HL-60/S4 (cell line): Measurements from ENCODE around the gene CD2AP.
"Not testable (repeated sequence)": the region's sequence is repeated elsewhere in the genome, so short reads cannot be mapped to it uniquely, and the experiment has no call there.

Experiments used
- in situ Hi-C: fragments of 300-500 bp; cut with MboI; formaldehyde crosslinking; loops from 2 replicates; pipeline ENCODE4 v1.14.3; 2022; ENCODE audit warnings: low sequenced_read_pairs

The CD2AP gene

DNA sequence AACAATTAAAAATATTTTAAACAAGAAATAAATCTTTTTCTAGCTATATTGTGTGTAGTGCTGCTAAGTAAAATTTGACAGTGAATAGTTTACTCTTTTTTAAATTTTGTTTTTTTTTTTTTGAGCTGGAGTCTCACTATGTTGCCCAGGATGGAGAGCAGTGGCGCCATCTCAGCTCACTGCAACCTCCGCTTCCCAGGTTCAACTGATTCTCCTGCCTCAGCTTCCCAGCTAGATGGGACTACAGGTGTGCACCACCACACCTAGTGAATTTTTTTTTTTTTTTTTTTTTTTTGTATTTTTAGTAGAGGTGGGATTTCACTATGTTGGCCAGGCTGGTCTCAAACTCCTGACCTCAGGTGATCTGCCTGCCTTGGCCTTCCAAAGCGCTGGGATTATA is 75.7 kb downstream of the CD2AP start:
- in situ Hi-C loops, result not testable (repeated sequence)

DNA sequence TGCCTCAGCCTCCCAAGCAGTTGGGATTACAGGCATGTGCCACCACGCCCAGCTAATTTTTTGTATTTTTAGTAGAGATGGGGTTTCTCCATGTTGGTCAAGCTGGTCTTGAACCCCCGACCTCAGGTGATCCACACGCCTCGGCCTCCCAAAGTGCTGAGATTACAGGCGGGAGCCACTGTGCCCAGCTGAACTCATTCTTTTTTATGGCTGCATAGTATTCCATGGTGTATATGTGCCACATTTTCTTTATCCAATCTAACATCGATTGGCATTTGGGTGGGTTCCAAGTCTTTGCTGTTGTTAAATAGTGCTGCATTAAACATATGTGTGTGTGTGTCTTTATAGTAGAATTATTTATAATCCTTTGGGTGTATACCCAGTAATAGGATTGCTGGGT is 78.9 kb downstream of the CD2AP start:
- in situ Hi-C loops, result not testable (repeated sequence)

DNA sequence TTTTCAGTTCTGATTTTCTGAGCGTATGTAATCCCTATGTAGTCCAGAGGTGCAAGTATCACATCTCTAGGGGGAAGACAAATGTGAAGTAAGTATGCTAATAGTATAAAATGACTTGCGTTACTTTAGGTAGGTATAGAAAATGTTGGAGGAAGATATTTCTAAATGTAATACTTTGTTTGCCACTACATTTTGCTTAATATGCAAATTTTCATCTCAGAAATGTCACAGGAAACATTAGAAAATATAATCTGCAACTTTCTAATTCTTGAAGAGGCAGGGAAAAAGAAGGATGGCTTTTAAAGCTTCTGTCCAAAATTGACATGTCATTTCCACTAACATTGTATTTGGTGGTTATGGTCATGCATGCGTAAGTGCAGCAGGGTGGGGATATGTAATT is 85.6 kb downstream of the CD2AP start:
- in situ Hi-C loops, result no loop called here

DNA sequence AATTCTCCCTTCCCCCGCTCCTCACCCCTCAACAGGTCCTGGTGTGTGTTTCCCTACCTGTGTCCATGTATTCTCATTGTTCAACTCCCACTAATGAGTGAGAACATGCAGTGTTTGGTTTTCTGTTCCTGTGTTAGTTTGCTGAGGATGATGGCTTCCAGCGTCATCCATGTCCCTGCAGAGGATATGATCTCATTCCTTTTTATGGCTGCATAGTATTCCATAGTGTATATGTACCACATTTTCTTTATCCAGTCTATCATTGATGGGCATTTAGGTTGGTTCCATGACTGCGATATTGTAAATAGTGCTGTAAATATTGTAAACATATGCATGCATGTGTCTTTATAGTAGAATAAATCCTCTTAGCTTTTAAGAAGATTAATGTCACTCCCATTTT is 89.0 kb downstream of the CD2AP start:
- in situ Hi-C loops, result not testable (repeated sequence)

DNA sequence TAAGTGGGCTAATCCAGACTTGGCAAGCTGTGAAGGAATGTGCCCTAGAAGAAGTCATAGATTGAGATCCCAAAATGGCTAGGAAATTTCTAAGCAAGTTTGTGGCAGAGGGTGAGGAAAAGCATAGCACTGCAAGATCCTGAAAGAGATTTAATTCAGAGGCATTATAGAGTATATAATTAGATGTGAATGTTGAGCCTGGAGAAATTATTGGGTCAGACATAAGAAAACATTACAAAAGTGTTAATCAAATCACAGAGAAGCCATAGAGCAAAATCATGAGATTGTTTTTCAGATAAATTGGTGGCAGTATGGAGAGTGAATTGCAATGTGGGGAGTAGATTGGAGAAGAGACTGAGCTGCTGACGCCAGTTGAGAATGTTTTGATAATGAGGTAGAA is 90.0 kb downstream of the CD2AP start:
- in situ Hi-C loops, result no loop called here

DNA sequence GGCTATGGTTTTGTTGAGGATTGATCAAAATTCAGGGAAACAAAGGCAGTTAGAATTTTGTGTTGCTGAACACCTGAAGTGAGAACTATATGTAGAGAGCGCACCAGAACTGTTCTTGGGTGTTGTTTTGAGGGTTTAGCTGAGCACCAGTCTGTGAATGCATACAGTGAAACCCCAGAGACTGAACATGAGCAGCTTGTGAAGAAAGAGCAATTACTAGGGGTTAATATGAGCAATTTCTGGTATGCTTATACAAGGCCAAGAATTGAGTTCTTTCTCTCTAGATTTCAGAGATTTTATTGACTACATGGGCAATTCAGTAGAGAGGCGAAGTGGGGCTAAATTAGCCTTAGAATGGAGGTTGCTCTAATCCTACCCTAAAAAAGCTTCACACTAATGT is 93.9 kb downstream of the CD2AP start:
- in situ Hi-C loops, result no loop called here

DNA sequence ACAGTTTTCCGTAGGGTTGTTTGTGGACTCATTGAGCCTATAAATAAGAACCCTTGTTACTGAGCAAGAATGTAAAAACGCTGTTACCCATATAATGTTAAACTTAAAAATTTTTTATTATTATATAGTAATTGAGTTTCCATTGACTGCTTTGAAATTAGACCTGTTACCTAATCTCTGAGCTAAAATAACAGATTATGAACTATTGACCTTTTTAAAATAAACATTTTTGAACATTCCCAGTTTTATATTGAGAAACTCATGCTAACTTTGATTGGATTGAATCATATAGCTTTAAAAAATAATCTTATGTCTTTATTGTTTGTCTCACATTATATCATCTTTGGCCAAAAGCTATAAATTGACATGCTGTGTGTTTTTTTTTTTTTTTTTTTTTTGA is 95.5 kb downstream of the CD2AP start:
- in situ Hi-C loops, result no loop called here

DNA sequence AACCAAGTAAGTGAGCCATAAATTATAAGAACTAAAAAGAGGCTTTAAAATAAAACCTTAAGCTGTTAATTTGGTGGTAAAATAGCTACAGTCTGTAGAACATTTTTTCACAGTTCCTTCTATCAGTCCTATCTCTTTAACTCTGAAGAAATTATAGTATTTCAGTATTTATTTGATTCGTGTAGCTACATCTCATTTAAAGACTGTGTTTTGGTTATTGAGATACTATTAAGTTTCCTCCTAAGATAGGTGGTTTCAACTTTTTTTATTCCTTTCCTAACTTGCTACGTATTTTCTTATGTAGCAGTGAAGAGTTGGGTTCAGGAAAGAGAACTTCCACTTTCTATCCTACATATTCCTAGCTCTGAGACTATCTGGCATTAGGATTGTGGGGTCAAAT is 97.2 kb downstream of the CD2AP start:
- in situ Hi-C loops, result no loop called here

DNA sequence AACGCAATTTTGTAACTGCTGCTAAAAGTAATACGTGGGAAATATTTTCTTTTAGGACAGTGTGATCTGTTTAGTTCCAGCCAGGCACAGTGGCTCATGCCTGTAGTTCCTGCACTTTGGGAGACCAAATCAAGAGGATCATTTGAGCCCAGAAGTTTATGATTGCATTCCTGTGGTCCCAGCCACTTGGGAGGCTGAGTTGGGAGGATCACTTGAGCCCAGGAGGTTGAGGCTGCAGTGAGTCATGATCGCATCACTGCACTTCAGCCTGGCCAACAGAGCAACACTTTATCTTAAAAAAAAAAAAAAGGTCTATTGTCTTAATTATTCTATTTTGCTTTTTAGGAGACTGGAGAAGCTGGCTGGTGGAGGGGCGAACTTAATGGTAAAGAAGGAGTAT is 101.5 kb downstream of the CD2AP start:
- in situ Hi-C loops, result no loop called here

DNA sequence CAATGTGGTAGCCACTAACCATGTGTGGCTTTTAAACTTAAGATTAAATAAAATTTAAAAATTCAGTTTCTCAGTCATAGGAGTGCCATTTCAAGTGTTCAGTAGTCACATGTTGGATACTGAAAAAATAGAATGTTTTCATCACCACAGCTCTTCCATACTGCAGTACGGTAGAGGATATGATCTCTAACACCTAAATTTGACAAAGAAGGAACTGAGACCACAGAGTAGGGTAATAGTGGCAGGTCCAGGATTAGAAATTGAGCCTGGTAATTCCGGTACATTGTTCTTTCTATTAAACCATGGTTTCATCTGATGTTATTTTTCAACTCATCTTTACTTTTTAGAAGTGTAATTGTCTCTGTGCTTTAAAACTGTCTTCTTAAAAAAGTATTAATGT is 104.0 kb downstream of the CD2AP start:
- in situ Hi-C loops, result no loop called here

DNA sequence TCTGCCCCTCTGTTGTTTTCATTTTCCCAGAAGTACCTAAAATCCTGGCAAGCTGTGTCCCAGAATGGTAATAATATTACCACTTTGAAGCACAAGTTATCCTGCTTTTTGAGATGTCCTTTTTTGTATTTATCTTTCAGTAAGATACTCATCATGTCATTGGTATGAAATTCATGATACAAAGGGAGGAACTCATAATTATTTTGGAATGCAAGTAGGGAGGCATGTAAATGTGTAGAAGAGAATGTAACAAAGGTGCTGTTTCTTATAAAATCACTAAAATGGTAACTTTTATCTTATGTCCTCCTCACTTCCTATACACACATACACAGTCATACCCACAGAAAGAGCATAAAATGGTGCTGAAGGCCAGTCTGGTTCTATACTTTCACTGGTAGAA is 109.9 kb downstream of the CD2AP start:
- in situ Hi-C loops, result no loop called here

DNA sequence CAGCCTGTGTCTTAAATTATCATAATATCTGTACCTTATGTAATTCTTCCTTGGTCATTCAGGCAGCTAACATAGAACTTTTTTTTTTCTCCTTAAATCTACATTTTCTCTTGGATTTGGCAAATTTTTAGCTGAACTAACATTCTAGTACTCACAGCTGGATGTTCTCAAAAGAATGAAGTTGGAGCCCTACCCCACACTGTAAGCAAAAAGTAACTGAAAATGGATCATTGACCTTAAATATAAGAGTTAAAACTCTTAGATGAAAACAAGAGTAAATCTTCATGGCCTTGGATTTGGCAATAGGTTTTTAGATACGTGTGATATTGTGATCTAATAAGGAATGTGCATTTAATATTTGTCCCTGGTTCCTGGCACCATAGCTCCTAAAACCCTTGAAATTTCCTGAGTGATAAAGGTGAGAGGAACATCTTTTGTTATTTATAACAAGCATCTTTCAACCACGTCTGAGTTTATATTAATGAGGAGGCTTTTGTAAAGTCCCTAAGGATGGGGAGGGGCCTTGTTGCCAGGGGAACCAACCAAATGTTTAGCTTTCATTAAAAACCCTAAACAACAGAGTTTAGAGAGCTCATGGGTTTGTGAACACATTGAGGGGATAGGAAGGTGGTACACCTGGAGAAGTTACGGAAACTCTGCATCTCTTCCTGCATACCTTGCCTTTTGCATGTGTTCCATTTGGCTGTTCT is 114.7 kb downstream of the CD2AP start:
- in situ Hi-C loops, result no loop called here

DNA sequence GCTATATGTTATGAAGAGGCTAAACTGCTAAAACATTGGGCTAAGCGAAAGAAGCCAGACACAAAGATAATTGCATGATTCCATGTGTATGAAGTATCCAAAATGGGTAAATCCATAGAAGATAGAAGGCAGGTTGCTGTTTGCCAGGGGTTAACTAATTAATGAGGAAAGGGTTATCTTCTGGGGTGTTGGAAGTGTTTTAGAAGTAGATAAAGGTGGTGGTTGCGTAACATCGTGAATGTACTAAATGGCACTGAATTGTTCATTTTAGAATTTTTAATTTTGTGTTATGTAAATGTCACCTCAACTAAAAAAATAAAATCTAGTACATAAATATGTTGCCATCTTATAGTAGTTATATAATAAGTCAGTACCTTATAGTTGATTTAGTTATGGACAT is 116.4 kb downstream of the CD2AP start:
- in situ Hi-C loops, result no loop called here

DNA sequence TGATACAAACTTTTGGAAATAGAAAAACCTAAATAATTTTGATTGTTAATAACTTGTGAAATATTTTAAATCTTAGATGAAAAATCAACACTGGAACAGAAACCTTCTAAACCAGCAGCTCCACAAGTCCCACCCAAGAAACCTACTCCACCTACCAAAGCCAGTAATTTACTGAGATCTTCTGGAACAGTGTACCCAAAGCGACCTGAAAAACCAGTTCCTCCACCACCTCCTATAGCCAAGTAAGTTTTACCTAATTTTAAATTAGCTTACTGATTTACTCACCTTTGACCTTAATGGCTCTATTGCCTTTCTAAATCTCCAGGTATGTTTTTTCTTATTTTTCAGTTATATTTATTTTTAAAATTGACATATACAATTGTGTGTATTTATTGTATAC is 118.2 kb downstream of the CD2AP start:
- in situ Hi-C loops, result no loop called here

DNA sequence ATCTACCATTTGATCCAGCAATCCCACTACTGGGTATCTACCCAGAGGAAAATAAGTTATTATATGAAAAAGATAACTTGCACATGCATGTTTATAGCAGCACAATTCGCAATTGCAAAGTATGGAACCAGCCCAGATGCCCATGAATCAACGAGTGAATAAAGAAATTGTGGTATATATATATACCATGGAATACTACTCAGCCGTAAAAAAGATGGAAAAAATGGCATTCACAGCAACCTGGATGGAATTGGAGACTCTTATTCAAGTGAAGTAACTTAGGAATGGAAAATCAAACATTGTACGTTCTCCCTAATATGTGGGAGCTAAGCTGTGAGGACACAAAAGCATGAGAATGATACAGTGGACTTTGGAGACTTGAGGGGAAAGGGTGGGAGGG is 120.8 kb downstream of the CD2AP start:
- in situ Hi-C loops, result no loop called here

DNA sequence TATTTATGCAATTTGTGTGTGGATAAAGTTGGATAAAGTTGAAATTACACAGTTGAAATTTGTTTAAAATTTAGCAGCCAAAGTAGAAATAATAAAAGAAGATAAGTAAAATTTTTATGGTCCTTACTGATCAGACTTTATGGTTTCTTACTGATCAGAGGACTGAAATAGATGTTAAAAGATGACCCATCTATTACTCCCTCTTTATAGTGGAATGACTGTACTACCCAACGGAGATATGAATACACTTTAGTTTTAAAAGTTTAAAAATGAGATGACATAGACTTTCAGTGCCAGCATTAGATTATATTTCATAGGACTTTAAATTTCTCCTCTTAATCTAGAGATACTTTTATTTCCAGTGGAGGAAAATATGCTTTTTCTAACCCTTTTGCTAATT is 121.9 kb downstream of the CD2AP start:
- in situ Hi-C loops, result no loop called here

DNA sequence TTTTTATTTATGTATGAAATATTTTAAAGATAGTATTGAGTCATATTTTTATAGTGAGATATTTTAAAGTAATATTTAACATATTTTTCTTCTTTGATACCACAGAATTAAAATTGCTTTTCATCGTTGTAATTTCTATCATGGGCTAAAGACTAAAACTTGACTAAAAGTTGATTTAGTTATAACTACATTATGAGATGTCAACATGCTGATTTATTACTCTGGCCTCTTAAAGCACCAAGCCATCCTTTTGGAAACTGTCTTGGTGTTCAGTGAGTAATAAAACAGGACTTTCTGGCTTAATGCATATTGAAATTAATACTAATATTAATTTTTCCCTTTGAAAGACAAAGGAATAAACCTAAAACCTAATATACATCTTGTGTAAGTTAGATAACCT is 125.6 kb downstream of the CD2AP start:
- in situ Hi-C loops, result no loop called here

DNA sequence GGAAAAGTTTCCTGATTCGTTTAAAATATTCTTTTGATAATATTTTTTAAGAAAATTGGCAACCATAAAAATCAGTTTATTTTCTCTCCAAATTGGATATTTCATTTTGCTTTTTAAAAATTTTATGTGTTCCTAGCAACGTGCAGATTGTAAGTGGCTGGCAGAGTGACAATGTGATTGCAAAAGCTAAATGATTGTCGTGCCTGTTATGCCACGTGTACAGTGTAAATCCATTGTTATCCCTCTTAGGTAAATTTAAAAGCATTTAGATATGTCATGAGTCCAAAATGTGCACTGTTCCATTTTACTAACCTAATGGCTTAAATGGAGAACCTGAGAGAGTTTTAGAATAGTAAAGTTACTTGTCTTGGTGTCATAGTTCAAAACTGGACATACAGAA is 126.4 kb downstream of the CD2AP start:
- in situ Hi-C loops, result no loop called here

DNA sequence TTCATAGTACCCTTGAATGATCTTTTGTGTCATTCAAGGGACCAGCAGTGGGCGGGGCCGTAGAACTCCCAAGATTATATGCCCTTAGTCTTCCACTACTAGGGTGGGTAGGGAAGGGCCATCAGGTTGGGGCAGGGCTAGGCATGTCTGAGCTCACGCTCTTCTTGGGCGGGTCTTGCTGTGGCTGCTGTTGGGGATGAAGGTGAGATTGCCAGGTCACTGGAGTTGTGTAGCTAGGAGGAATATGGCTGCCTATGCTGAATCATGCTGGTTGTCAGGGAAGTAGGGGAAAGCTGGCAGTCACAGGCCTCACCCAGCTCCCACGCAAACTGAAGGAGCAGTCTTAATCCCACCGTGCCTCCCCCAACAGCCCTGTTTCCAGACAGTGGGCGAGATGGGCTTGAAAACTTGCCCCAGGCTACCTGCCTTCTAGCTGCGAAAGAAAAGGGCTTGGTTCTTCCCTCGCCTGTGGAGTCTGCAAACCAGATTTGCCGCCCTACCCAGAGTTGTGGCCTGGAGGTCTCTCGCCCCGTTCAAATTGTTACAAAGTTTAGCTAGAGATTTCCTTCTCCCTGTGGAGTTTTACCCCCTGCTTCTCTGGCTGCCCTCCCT is 144.4 kb downstream of the CD2AP start:
- in situ Hi-C loops, result no loop called here

DNA sequence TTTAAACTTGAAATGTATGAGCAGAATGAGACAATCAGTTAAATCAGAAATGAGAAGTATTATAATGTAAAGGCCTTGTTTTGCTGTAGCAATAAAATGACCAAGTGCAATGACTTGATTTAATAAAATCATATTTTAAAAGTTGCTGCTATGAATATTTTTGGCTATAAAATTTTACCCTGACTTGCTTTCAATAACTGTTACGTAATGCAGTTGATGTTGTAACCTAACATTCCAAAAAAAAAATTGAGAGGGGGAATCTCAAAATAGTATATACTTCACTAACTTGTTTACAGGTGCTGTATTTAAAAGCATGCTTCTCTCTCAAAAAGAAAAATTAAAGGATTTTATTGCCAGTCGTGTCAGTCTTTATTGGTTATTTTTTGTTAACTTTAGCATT is 149.2 kb downstream of the CD2AP start:
- in situ Hi-C loops, result no loop called here

DNA sequence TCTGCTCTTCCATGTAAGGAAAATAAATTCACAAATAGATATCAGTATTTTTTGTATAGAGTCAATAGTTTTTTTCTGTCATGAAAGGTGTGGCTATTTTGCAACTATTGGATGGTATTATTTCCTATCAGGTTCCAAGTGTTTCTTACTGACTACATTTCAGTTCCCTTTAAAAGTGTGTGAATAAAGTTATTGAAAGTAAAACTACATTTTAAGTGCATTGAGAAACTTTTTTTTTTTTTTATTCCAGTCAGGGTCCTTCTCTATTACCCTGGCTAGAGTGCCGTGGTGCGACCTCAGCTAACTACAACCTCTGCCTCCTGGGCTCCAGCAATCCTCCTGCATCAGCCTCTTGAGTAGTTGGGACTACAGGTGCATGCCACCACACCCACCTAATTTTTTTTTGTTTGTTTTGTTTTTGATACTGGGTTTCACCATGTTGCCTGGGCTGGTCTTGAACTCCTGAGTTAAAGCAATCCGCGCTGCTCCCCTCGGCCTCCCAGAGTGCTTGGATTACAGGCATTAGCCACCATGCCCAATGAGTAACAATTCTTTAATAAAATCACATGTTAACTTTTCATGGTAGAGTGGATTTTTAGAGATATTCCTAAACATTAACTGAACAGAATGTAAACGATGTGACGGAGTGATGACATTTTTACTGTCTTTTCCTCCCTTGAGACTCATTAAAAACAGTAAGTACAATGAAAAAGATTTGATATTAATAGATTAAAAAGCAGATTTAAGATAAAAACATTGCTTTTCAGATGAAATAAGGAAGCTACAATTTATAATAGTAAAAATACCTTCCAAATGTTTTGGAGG is 151.1 kb downstream of the CD2AP start:
- in situ Hi-C loops, result no loop called here

DNA sequence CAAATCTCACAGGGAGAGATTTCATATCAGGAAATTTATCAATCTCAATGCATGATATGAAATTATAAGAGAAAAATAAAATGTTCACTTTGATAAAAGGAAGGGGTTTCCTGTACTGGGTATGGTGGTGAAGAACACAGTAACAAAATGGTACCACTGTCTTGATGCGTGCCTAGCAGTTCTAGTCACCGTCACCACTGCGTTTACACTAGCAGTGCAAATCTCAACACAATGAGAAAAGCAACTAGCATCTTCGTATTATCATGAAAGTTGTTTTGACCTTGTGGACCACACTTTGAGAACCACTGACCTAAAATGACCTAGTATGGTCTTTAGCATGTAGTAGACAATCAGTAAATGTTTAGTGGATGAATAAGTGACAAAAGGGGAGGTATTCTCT is 152.4 kb downstream of the CD2AP start:
- in situ Hi-C loops, result no loop called here
